Astrocyte (in vitro differentiated cells and primary cell): ENCODE data around the gene DAP. TPM values are rescaled to one million over a fixed set of nuclear protein-coding genes. Genes with fewer than 3 reads are reported as not detected.

Source experiments
- DNase-seq: peaks from one replicate; pipeline ENCODE4 v3.0.0-alpha.2; 2010; ENCODE audit warnings: low read depth
- FAIRE-seq: peaks from 2 replicates; lab custom pipeline; 2011; peaks lifted over from hg19 to GRCh38; lab: Jason Lieb, UNC
- H2AFZ ChIP-seq: 2 replicates; pipeline ENCODE4 v1.6.0; 2012; ENCODE audit warnings: low read depth, low read length, inconsistent platforms
- H3K27ac ChIP-seq: 2 replicates; pipeline ENCODE4 v1.5.1; 2011; ENCODE audit warnings: low read depth, low read length, inconsistent platforms
- H3K27me3 ChIP-seq: 2 replicates; pipeline ENCODE4 v1.6.0; 2011; ENCODE audit warnings: low read length, inconsistent platforms; ENCODE audit not compliant: insufficient read depth
- H3K36me3 ChIP-seq: 2 replicates; pipeline ENCODE4 v1.5.1; 2011; ENCODE audit warnings: low read length, inconsistent platforms; ENCODE audit not compliant: insufficient read depth
- H3K4me1 ChIP-seq: 2 replicates; pipeline ENCODE4 v1.5.1; 2011; ENCODE audit warnings: low read length, inconsistent platforms; ENCODE audit not compliant: insufficient read depth
- H3K4me2 ChIP-seq: 2 replicates; pipeline ENCODE4 v1.6.0; 2012; ENCODE audit warnings: low read length, inconsistent platforms
- H3K4me3 ChIP-seq: 2 replicates; pipeline ENCODE4 v1.5.1; 2011; ENCODE audit warnings: low read depth, mild to moderate bottlenecking, low read length, inconsistent platforms; ENCODE audit not compliant: insufficient read depth
- H3K79me2 ChIP-seq: 2 replicates; pipeline ENCODE4 v1.6.0; 2012; ENCODE audit warnings: mild to moderate bottlenecking, low read length, inconsistent platforms; ENCODE audit not compliant: insufficient read depth
- H3K9ac ChIP-seq: 2 replicates; pipeline ENCODE4 v1.6.0; 2012; ENCODE audit warnings: mild to moderate bottlenecking, low read length, inconsistent platforms
- H3K9me3 ChIP-seq: 2 replicates; pipeline ENCODE4 v1.5.1; 2012; ENCODE audit warnings: low read depth, mild to moderate bottlenecking, low read length, inconsistent platforms; ENCODE audit not compliant: insufficient read depth
- H4K20me1 ChIP-seq: 2 replicates; pipeline ENCODE4 v1.6.0; 2012; ENCODE audit warnings: low read length, inconsistent platforms; ENCODE audit not compliant: insufficient read depth
- H3K27ac Mint-ChIP-seq: one replicate; pipeline ENCODE4 v1.8.0; 2021; ENCODE audit warnings: mild to moderate bottlenecking, mixed read lengths; ENCODE audit not compliant: unreplicated experiment
- H3K27me3 Mint-ChIP-seq: one replicate; pipeline ENCODE4 v1.8.0; 2021; ENCODE audit warnings: low read depth, mixed read lengths; ENCODE audit not compliant: unreplicated experiment
- H3K36me3 Mint-ChIP-seq: one replicate; pipeline ENCODE4 v1.8.0; 2021; ENCODE audit warnings: low read depth, mixed read lengths; ENCODE audit not compliant: unreplicated experiment
- H3K4me1 Mint-ChIP-seq: one replicate; pipeline ENCODE4 v1.8.0; 2021; ENCODE audit warnings: low read depth, mixed read lengths; ENCODE audit not compliant: unreplicated experiment
- H3K4me3 Mint-ChIP-seq: one replicate; pipeline ENCODE4 v1.8.0; 2021; ENCODE audit warnings: mild to moderate bottlenecking, moderate library complexity, mixed read lengths; ENCODE audit not compliant: unreplicated experiment
- H3K9me3 Mint-ChIP-seq: one replicate; pipeline ENCODE4 v1.8.0; 2021; ENCODE audit warnings: mild to moderate bottlenecking, mixed read lengths; ENCODE audit not compliant: unreplicated experiment
- EZH2 ChIP-seq: IDR thresholded peaks from 2 replicates; pipeline ENCODE4 v1.6.1; 2012; ENCODE audit warnings: mild to moderate bottlenecking, low read length, inconsistent platforms; ENCODE audit not compliant: insufficient read depth
- total RNA-seq: library from RNA; stranded (reverse); gene quantifications from 2 replicates; pipeline ENCODE4 v1.2.1, GENCODE V29; 2021
- TF ChIP-seq, protein P1 (sequence below): IDR thresholded peaks from 2 replicates; pipeline ENCODE4 v1.5.1; 2011; ENCODE audit warnings: low read depth, mild to moderate bottlenecking, inconsistent platforms, low read length, moderate library complexity; ENCODE audit not compliant: insufficient read depth

Gene DAP
- total RNA-seq, 1 donor from 2014 or later, result 239 TPM

- Histone ChIP-seq H3K4me1 (peaks cover 34% of the 10 kb centered on the region), H3K27me3 (no peaks in the 10 kb centered on the region), H3K9me3 (no peaks in the 10 kb centered on the region), H3K79me2 (peaks cover 54% of the 10 kb centered on the region), H3K9ac (peak overlapping the region; percentile 96), H3K36me3 (no peaks in the 10 kb centered on the region), H4K20me1 (peaks cover 41% of the 10 kb centered on the region), H3K4me2 (peak overlapping the region; percentile 91), H3K4me3 (peak overlapping the region; percentile 82), H3K27ac (peak overlapping the region; percentile 86), H2AFZ (peak overlapping the region; percentile 12)
- H3K36me3 Mint-ChIP-seq, result peaks cover 8% of the 10 kb centered on the region
- H3K9me3 Mint-ChIP-seq, result peaks cover 2% of the 10 kb centered on the region
- H3K4me1 Mint-ChIP-seq, result peaks cover 34% of the 10 kb centered on the region
- H3K27me3 Mint-ChIP-seq, result peaks cover 3% of the 10 kb centered on the region
- TF ChIP-seq, protein P1, sequence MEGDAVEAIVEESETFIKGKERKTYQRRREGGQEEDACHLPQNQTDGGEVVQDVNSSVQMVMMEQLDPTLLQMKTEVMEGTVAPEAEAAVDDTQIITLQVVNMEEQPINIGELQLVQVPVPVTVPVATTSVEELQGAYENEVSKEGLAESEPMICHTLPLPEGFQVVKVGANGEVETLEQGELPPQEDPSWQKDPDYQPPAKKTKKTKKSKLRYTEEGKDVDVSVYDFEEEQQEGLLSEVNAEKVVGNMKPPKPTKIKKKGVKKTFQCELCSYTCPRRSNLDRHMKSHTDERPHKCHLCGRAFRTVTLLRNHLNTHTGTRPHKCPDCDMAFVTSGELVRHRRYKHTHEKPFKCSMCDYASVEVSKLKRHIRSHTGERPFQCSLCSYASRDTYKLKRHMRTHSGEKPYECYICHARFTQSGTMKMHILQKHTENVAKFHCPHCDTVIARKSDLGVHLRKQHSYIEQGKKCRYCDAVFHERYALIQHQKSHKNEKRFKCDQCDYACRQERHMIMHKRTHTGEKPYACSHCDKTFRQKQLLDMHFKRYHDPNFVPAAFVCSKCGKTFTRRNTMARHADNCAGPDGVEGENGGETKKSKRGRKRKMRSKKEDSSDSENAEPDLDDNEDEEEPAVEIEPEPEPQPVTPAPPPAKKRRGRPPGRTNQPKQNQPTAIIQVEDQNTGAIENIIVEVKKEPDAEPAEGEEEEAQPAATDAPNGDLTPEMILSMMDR, result no peak
- TF ChIP-seq EZH2, result no peak
- DNase-seq (peak; percentile 53), FAIRE-seq (no peak)
- H3K4me3 Mint-ChIP-seq, result peak overlapping the region; percentile 98
- peak overlapping the region; percentile 98 for H3K27ac Mint-ChIP-seq
These were observed 726 bp downstream of the DAP start for GRCh38 chr5:10760096-10760920.

GRCh38 chr5:10759111-10759510, 1.9 kb downstream of the DAP start:
- Mint-ChIP-seq H3K27ac (peak overlapping the region; percentile 73), H3K9me3 (peaks cover 2% of the 10 kb centered on the region), H3K36me3 (peaks cover 16% of the 10 kb centered on the region), H3K27me3 (peaks cover 2% of the 10 kb centered on the region), H3K4me3 (peak overlapping the region; percentile 98), H3K4me1 (peaks cover 34% of the 10 kb centered on the region)
- Histone ChIP-seq H3K9ac (peak overlapping the region; percentile 21), H3K79me2 (peaks cover 66% of the 10 kb centered on the region), H3K4me1 (peaks cover 34% of the 10 kb centered on the region), H3K36me3 (no peaks in the 10 kb centered on the region), H4K20me1 (peaks cover 53% of the 10 kb centered on the region), H3K9me3 (no peaks in the 10 kb centered on the region), H3K4me3 (peak overlapping the region; percentile 82), H3K27ac (no peak overlapping the region), H2AFZ (no peak overlapping the region), H3K27me3 (no peaks in the 10 kb centered on the region), H3K4me2 (peak overlapping the region; percentile 91)
- no peak for DNase-seq
- FAIRE-seq, result no peak
- TF ChIP-seq, protein P1, result no peak
- no peak for TF ChIP-seq EZH2
